GM23338 (cell line): Measurements from ENCODE around the gene ZSWIM3. TPM values are rescaled to one million over a fixed set of nuclear protein-coding genes. Genes with fewer than 3 reads are reported as not detected.

Experiments used
- ATAC-seq: fragments of 200-7000 bp; cut with Tn5 transposase; 3 replicates; pipeline ENCODE4 v1.9.1; 2020
- DNase-seq: peaks from one replicate; pipeline ENCODE4 v3.0.0-alpha.2; 2015; ENCODE audit warnings: low spot score
- H2AFZ ChIP-seq: fragments of 200-600 bp; sonication (generic); 2 replicates; pipeline ENCODE4 v1.8.0; 2016; ENCODE audit warnings: antibody characterized with exemption, mild to moderate bottlenecking, moderate library complexity
- H3F3A ChIP-seq: fragments of 200-600 bp; sonication (generic); replicated peaks from 2 replicates; pipeline ENCODE4 v1.8.0; 2017; ENCODE audit warnings: antibody characterized with exemption, mixed run types, low read depth
- H3K27ac ChIP-seq: fragments of 200-600 bp; sonication (generic); 2 replicates; pipeline ENCODE4 v1.6.1; 2016; ENCODE audit warnings: low read depth
- H3K27me3 ChIP-seq: fragments of 200-600 bp; sonication (generic); 2 replicates; pipeline ENCODE4 v1.8.0; 2016; ENCODE audit warnings: mild to moderate bottlenecking, mixed run types, moderate library complexity; ENCODE audit not compliant: insufficient read depth
- H3K36me3 ChIP-seq: fragments of 200-600 bp; sonication (generic); 2 replicates; pipeline ENCODE4 v1.8.0; 2016; ENCODE audit warnings: mild to moderate bottlenecking; ENCODE audit not compliant: insufficient read depth
- H3K4me1 ChIP-seq: fragments of 200-600 bp; sonication (generic); 2 replicates; pipeline ENCODE4 v1.8.0; 2016; ENCODE audit warnings: mild to moderate bottlenecking, moderate library complexity; ENCODE audit not compliant: insufficient read depth
- H3K4me2 ChIP-seq: fragments of 200-600 bp; sonication (generic); 2 replicates; pipeline ENCODE4 v1.7.1; 2017; ENCODE audit warnings: mixed run types
- H3K4me3 ChIP-seq: fragments of 200-600 bp; sonication (generic); 2 replicates; pipeline ENCODE4 v1.6.1; 2016; ENCODE audit warnings: mixed run types
- H3K79me2 ChIP-seq: fragments of 200-600 bp; sonication (generic); replicated peaks from 2 replicates; pipeline ENCODE4 v1.8.0; 2017; ENCODE audit warnings: mild to moderate bottlenecking; ENCODE audit not compliant: insufficient read depth
- H3K9me2 ChIP-seq: fragments of 200-600 bp; sonication (generic); 2 replicates; pipeline ENCODE4 v1.8.0; 2017; ENCODE audit not compliant: insufficient read depth
- H4K20me1 ChIP-seq: fragments of 200-600 bp; sonication (generic); replicated peaks from 2 replicates; pipeline ENCODE4 v1.8.0; 2017; ENCODE audit warnings: mild to moderate bottlenecking; ENCODE audit not compliant: insufficient read depth
- H3K27ac Mint-ChIP-seq: 2 replicates; pipeline ENCODE4 v1.8.0; 2020; ENCODE audit warnings: inconsistent platforms, mild to moderate bottlenecking, moderate library complexity, mixed read lengths
- H3K27me3 Mint-ChIP-seq: 3 replicates; pipeline ENCODE4 v1.8.0; 2022; ENCODE audit warnings: low read depth, mild to moderate bottlenecking, moderate library complexity, mixed read lengths, inconsistent platforms; ENCODE audit not compliant: insufficient read depth, poor library complexity
- H3K36me3 Mint-ChIP-seq: 3 replicates; pipeline ENCODE4 v1.8.0; 2021; ENCODE audit warnings: low read depth, mild to moderate bottlenecking, inconsistent platforms, moderate library complexity, mixed read lengths
- H3K4me1 Mint-ChIP-seq: 3 replicates; pipeline ENCODE4 v1.8.0; 2020; ENCODE audit warnings: mild to moderate bottlenecking, inconsistent platforms, mixed read lengths
- H3K4me3 Mint-ChIP-seq: 3 replicates; pipeline ENCODE4 v1.8.0; 2021; ENCODE audit warnings: moderate library complexity, mild to moderate bottlenecking, inconsistent platforms, mixed read lengths
- H3K9me3 Mint-ChIP-seq: 3 replicates; pipeline ENCODE4 v1.8.0; 2020; ENCODE audit warnings: moderate library complexity, mild to moderate bottlenecking, inconsistent platforms, mixed read lengths
- CREB1 ChIP-seq: fragments of 250-450 bp; sonication (Bioruptor Pico); IDR thresholded peaks from 2 replicates; pipeline ENCODE4 v1.5.0; 2020; ENCODE audit warnings: low read depth, mild to moderate bottlenecking, moderate library complexity
- CTCF ChIP-seq, 2 experiments: fragments of 200-600 bp in 1 of 2; sonication (generic) in 1 of 2; conservative IDR thresholded peaks; 2 replicates each; pipeline versions ENCODE4 v1.5.1 to v1.6.1; 2016 to 2017; ENCODE audit warnings: antibody characterized with exemption in 2 of 2, low read depth in 2 of 2, mild to moderate bottlenecking in 2 of 2, moderate library complexity in 1 of 2
- ETS1 ChIP-seq: IDR thresholded peaks from 2 replicates; pipeline ENCODE4 v1.6.1; 2016; ENCODE audit warnings: antibody characterized with exemption
- EZH2phosphoT487 ChIP-seq: fragments of 200-600 bp; sonication (generic); IDR thresholded peaks from one replicate; pipeline ENCODE4 v1.8.1; 2018; ENCODE audit warnings: antibody characterized with exemption; ENCODE audit not compliant: unreplicated experiment
- ZNF462 ChIP-seq: fragments of 250-450 bp; sonication (Bioruptor Pico); IDR thresholded peaks from 2 replicates; pipeline ENCODE4 v1.5.0; 2020; ENCODE audit warnings: mild to moderate bottlenecking, moderate library complexity
- polyA plus RNA-seq: library from polyadenylated mRNA; unstranded; fragments of >200 nt; fragmentation: Nextera tagmentation; extraction: Ambion mirVana; gene quantifications from 2 replicates; pipeline ENCODE4 v1.2.1, GENCODE V29; 2016
- total RNA-seq: library from RNA; depleted of rRNA; stranded (reverse); fragments of >200 nt; shearing (Covaris generic); gene quantifications from 2 replicates; pipeline ENCODE4 v1.2.3, GENCODE V29; 2014

The ZSWIM3 gene
- total and polyA plus RNA-seq, 2 experiments from 2014 or later = 2.0 to 8.2 TPM

- TF ChIP-seq ZNF462 (CRISPR knock-in tag) = no peak
Measured at GRCh38 chr20:45848969-45849582, 8.3 kb upstream of the ZSWIM3 start (continued).

GRCh38 chr20:45850238-45850637, 7.2 kb upstream of the ZSWIM3 start:
- H3K27me3 ChIP-seq = no peaks in the 10 kb centered on the region
- H3K27ac ChIP-seq = no peak overlapping the region
- H3F3A ChIP-seq = no peaks in the 10 kb centered on the region; the same call in 1 of the 2 replicates
- TF ChIP-seq ETS1 (no peak), CTCF (conservative IDR thresholded peaks at IDR 0.05; ENCODE audit: low read depth in 2 of 2) (no peak), CREB1 (CRISPR knock-in tag) (no peak), ZNF462 (CRISPR knock-in tag) (no peak), EZH2phosphoT487 (no peak)

More at GRCh38 chr20:45850238-45850637, 7.2 kb upstream of the ZSWIM3 start:
- H3K36me3 Mint-ChIP-seq = peaks cover 36% of the 10 kb centered on the region
- H3K27ac Mint-ChIP-seq = no peak overlapping the region
- DNase-seq (no peak), ATAC-seq (no peak)
- peaks cover 28% of the 10 kb centered on the region for H3K4me1 ChIP-seq
- no peak overlapping the region for H2AFZ ChIP-seq
- peaks cover 10% of the 10 kb centered on the region for H3K36me3 ChIP-seq
- H3K4me2 ChIP-seq = no peak overlapping the region
- no peaks in the 10 kb centered on the region for H3K9me3 Mint-ChIP-seq
- H3K4me3 Mint-ChIP-seq = no peak overlapping the region
- no peak overlapping the region for H3K4me3 ChIP-seq
- no peaks in the 10 kb centered on the region for H4K20me1 ChIP-seq
- peaks cover 19% of the 10 kb centered on the region for H3K79me2 ChIP-seq
- H3K9me2 ChIP-seq = no peaks in the 10 kb centered on the region
- H3K27me3 Mint-ChIP-seq = peaks cover 13% of the 10 kb centered on the region
- H3K4me1 Mint-ChIP-seq = peaks cover 34% of the 10 kb centered on the region
